Fibroblast of lung (primary cell): ENCODE measurements around the gene CC2D1B.

Experiments used
- EZH2 ChIP-seq: IDR thresholded peaks from 2 replicates; pipeline ENCODE4 v1.5.1; 2012; ENCODE audit warnings: low read length, control low read depth, mild to moderate bottlenecking; ENCODE audit errors: missing control alignments
- TF ChIP-seq, protein P1 (sequence below), 2 donors: IDR thresholded peaks in 1 of 2; conservative IDR thresholded peaks in 1 of 2; 1 replicate in 1 of 2; 2 replicates in 1 of 2; pipeline ENCODE4 v1.5.1; 2011 to 2012; ENCODE audit warnings: low read length in 2 of 2, control low read depth in 1 of 2, inconsistent platforms in 1 of 2, low read depth in 1 of 2, mild to moderate bottlenecking in 1 of 2

DNA sequence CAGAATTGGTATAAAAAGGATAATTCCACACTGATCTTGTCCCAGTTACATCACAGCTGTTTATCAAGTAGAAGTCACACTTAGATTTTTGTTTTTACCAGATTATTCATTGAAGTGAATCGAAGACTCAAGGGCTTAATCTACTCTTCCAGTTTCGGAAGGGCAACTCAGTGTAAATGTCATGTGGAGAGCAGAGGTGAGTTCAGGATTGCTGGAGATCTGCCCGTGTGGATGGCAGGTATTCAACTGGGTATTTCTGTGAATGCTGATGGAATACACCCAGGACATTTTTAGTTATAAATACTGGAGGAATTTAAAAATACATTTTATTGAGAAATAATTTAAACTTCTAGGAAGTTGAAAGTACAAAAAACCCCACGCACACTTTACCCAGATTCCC lies 19.4 kb downstream of the CC2D1B start:
- TF ChIP-seq, protein P1, sequence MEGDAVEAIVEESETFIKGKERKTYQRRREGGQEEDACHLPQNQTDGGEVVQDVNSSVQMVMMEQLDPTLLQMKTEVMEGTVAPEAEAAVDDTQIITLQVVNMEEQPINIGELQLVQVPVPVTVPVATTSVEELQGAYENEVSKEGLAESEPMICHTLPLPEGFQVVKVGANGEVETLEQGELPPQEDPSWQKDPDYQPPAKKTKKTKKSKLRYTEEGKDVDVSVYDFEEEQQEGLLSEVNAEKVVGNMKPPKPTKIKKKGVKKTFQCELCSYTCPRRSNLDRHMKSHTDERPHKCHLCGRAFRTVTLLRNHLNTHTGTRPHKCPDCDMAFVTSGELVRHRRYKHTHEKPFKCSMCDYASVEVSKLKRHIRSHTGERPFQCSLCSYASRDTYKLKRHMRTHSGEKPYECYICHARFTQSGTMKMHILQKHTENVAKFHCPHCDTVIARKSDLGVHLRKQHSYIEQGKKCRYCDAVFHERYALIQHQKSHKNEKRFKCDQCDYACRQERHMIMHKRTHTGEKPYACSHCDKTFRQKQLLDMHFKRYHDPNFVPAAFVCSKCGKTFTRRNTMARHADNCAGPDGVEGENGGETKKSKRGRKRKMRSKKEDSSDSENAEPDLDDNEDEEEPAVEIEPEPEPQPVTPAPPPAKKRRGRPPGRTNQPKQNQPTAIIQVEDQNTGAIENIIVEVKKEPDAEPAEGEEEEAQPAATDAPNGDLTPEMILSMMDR (conservative IDR thresholded peaks at IDR 0.05 in 1 of 2, IDR thresholded peaks at IDR 0.05 in 1 of 2; ENCODE audit: low read depth in 1 of 2, low read length in 2 of 2) = no peak
- no peak for TF ChIP-seq EZH2
